Karpas-422 (cell line): ENCODE data around the gene COL19A1. TPM values are rescaled to one million over a fixed set of nuclear protein-coding genes. Genes with fewer than 3 reads are reported as not detected.

Source experiments
- DNase-seq: peaks from one replicate; pipeline ENCODE4 v3.0.0-alpha.2; 2015
- H2AFZ ChIP-seq: fragments of 200-600 bp; sonication (generic); 2 replicates; pipeline ENCODE4 v1.6.1; 2014; ENCODE audit warnings: antibody characterized with exemption, low read length, mixed read lengths
- H3K27ac ChIP-seq: fragments of 200-600 bp; sonication (generic); 2 replicates; pipeline ENCODE4 v1.5.1; 2014; ENCODE audit warnings: mild to moderate bottlenecking, low read length, moderate library complexity
- H3K27me3 ChIP-seq: fragments of 200-600 bp; sonication (generic); 2 replicates; pipeline ENCODE4 v1.6.1; 2014; ENCODE audit warnings: low read length, mixed read lengths
- H3K36me3 ChIP-seq: fragments of 200-600 bp; sonication (generic); 2 replicates; pipeline ENCODE4 v1.6.1; 2014; ENCODE audit warnings: low read length, mixed read lengths; ENCODE audit not compliant: insufficient read depth
- H3K4me1 ChIP-seq: fragments of 200-600 bp; sonication (generic); 2 replicates; pipeline ENCODE4 v1.6.1; 2014; ENCODE audit warnings: mild to moderate bottlenecking, low read length, mixed read lengths
- H3K4me2 ChIP-seq: fragments of 200-600 bp; sonication (generic); 2 replicates; pipeline ENCODE4 v1.6.1; 2014; ENCODE audit warnings: low read length, low read depth, mild to moderate bottlenecking; ENCODE audit not compliant: poor library complexity, severe bottlenecking
- H3K4me3 ChIP-seq: fragments of 200-600 bp; sonication (generic); 2 replicates; pipeline ENCODE4 v1.5.1; 2014; ENCODE audit warnings: mild to moderate bottlenecking, antibody characterized with exemption, low read length, mixed read lengths
- H3K79me2 ChIP-seq: fragments of 200-600 bp; sonication (generic); 2 replicates; pipeline ENCODE4 v1.6.1; 2014; ENCODE audit warnings: mild to moderate bottlenecking, low read length, mixed read lengths
- H3K9ac ChIP-seq: fragments of 200-600 bp; sonication (generic); 2 replicates; pipeline ENCODE4 v1.6.0; 2014; ENCODE audit warnings: low read length
- H3K9me2 ChIP-seq: fragments of 200-600 bp; sonication (generic), shearing (Covaris generic); replicated peaks from 2 replicates; pipeline ENCODE4 v1.6.0; 2014; ENCODE audit warnings: mild to moderate bottlenecking, low read length, moderate library complexity; ENCODE audit not compliant: insufficient read depth
- H3K9me3 ChIP-seq: fragments of 300-700, 200-600 bp; sonication (generic); 2 replicates; pipeline ENCODE4 v1.6.1; 2014; ENCODE audit warnings: low read length, mixed read lengths
- H4K20me1 ChIP-seq: fragments of 200-600 bp; sonication (generic); 2 replicates; pipeline ENCODE4 v1.6.1; 2014; ENCODE audit warnings: mild to moderate bottlenecking, antibody characterized with exemption, low read length, low read depth; ENCODE audit not compliant: insufficient read depth
- small RNA-seq: library from RNA; depleted of rRNA; stranded (forward); fragments of <200 nt; gene quantifications from one replicate; pipeline ENCODE3, GENCODE V24; 2014
- total RNA-seq: library from RNA; depleted of rRNA; stranded (reverse); fragments of >200 nt; shearing (Covaris generic); gene quantifications from 2 replicates; pipeline ENCODE4 v1.2.3, GENCODE V29; 2014; ENCODE audit warnings: low replicate concordance; rRNA removed

Gene COL19A1
- total RNA-seq, 1 experiment from 2014 or later, result not detected

GRCh38 chr6:70257768-70258273, 391.5 kb downstream of the COL19A1 start:
- no peaks in the 10 kb centered on the region for H3K4me1 ChIP-seq
- H3K9me3 ChIP-seq, result no peaks in the 10 kb centered on the region
- H3K9ac ChIP-seq, result no peak overlapping the region
- no peak overlapping the region for H3K4me3 ChIP-seq
- no peak overlapping the region for H3K27ac ChIP-seq
- H4K20me1 ChIP-seq, result no peaks in the 10 kb centered on the region
- H3K36me3 ChIP-seq, result no peaks in the 10 kb centered on the region
- no peaks in the 10 kb centered on the region for H3K27me3 ChIP-seq
- H3K9me2 ChIP-seq, result no peaks in the 10 kb centered on the region
- H3K79me2 ChIP-seq, result no peaks in the 10 kb centered on the region
- H2AFZ ChIP-seq, result no peak overlapping the region
- H3K4me2 ChIP-seq, result no peak overlapping the region
- no peak for DNase-seq

- Histone ChIP-seq H3K9me2 (no peaks in the 10 kb centered on the region), H3K9me3 (no peaks in the 10 kb centered on the region), H3K9ac (no peak overlapping the region), H3K4me1 (no peaks in the 10 kb centered on the region), H3K4me3 (no peak overlapping the region), H4K20me1 (no peaks in the 10 kb centered on the region), H3K36me3 (no peaks in the 10 kb centered on the region), H2AFZ (no peak overlapping the region), H3K4me2 (no peak overlapping the region), H3K27ac (no peak overlapping the region), H3K79me2 (no peaks in the 10 kb centered on the region), H3K27me3 (no peaks in the 10 kb centered on the region)
- DNase-seq, result no peak
Measured at GRCh38 chr6:70258483-70258882, 392.1 kb downstream of the COL19A1 start.

Small RNAs within 50 kb of the gene (small RNA-seq; reads per million reads assigned to genes)
- not detected for gene RPL37P15

Other genes with a start within 250 kb of the COL19A1 start
- gene LMBRD1, start 69.5 kb upstream of the COL19A1 start, total RNA-seq, result 23.5 and 53.6 TPM in 2 replicates